ENCODE results near the gene CLECL1.
"Not testable (repeated sequence)": the region's sequence is repeated elsewhere in the genome, so short reads cannot be mapped to it uniquely, and the experiment has no call there.

The CLECL1 gene

DNA sequence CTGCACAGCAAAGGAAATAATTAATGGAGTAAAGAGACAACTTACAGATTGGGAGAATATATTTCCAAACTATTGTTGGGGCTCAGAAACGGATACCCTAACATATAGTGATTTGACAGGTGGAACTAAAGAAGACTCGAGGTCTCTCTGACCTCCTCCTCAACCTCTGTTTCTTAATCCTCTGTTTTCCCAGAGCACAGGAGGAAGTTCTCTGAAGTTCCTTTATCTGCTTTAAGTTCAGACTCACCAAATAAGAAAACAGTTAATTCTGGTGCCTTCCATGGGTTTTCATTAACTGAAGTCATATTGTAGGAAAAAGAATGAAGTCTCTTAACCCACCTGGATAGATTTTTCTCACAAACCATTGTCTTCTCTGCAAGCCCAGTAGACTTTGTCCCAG, 34.2 kb downstream of the CLECL1 start:
- no peak for DNase-seq (ENCODE audit: low read depth in 4 of 4, low spot score in 1 of 4)

DNA sequence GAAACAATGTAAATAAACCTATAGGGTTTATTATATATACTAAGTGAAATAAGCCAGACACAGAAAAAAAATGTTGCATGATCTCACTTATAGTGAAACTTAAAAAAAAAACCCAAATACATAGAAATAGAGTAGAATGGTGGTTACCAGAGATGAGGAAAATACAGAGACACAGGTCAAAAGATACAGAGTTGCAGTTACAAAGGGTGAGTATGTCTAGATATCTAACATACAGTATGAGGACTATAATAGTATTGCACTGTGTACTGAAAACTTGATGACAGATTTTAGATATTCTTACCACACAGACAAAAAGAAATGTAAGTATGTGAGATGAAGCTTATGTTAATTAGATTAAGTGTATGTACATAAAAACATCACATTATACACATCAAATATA, 35.3 kb downstream of the CLECL1 start:
- no peak for DNase-seq (ENCODE audit: low read depth in 4 of 4, low spot score in 1 of 4)

DNA sequence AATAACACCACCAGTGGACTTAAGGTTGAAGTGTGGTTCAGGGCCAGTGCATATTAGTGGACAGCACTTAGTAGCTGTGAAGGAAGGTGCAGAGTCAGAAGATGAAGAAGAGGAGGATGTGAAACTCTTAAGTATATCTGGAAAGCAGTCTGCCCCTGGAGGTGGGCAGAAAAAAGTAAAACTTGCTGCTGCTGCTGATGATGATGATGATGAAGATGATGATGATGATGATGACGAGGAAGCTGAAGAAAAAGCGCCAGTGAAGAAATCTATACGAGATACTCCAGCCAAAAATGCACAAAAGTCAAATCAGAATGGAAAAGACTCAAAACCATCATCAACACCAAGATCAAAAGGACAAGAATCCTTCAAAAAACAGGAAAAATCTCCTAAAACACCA, 37.2 kb downstream of the CLECL1 start:
- not testable (repeated sequence) for DNase-seq (ENCODE audit: low read depth in 4 of 4, low spot score in 1 of 4)

DNA sequence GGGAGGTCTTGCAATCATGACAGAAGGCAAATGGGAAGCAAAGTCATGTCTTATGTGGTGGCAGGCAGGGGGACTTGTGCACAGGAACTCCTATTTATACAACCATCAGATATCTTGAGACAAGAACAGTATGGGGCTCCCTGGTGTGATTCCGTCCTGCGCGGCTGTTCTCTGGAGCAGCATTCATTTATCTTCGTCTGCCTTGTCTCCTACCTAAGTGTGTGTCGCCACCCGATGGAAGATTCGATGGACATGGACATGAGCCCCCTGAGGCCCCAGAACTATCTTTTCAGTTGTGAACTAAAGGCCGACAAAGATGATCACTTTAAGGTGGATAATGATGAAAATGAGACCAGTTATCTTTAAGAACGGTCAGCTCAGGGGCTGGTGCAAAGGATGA, 37.7 kb downstream of the CLECL1 start:
- not testable (repeated sequence) for DNase-seq (ENCODE audit: low read depth in 4 of 4, low spot score in 1 of 4)

DNA sequence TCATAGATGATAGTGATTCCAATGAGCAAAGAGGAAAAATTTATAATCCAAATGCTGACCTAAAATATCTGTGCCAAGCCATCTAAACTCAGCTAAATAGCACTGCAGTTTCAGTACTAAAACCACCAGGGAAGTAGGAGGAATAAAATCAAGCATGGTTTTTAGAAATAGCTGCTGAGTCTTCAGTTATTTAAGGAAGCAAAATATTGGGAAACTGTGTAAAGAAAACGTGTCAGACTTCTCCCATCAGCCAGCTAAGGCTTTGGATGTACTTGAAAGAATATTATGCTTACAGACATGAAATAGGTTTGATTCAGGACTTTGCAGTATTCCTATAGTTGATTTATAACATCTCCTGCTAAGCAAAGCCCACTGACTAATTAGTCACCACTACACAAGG, 38.7 kb downstream of the CLECL1 start:
- no peak for DNase-seq (ENCODE audit: low read depth in 4 of 4, low spot score in 1 of 4)

DNA sequence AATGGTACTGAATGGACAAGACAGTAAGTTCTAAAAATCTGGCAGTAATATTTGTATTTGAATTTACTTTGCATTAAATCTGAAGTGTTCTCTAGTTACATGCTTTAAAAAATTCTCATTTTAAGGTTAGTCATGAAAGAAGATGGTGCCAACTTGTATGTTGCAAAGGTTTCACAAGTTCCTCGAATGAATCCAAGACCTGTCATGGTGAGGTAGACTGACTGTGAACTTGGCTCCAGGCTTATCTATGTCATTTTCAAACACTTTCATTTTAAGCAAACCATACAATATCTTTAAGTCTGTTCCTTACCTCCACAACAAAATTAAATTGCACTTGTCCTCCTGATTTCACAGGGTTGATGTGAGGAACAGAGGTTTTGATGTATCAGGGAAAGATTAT, 40.0 kb downstream of the CLECL1 start:
- DNase-seq (ENCODE audit: low read depth in 4 of 4, low spot score in 1 of 4), result no peak

DNA sequence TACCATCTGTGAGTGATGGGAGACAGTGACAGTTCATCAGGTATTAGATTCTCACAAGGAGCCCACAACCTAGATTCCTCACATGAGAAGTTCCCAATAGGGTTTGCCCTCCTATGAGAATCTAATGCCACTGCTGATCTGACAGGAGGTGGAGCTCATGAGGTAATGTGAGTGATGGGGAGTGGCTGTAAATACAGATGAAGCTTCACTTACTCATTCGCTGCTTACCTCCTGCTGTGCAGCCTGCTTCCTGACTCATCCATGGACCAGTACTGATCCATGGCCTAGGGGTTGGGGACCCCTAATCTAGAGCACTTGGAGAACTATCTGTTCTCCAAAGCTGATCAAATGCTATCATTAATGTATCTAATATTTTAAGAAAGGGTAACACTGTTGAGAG, 45.7 kb downstream of the CLECL1 start:
- DNase-seq (ENCODE audit: low read depth in 4 of 4, low spot score in 1 of 4), result no peak

DNA sequence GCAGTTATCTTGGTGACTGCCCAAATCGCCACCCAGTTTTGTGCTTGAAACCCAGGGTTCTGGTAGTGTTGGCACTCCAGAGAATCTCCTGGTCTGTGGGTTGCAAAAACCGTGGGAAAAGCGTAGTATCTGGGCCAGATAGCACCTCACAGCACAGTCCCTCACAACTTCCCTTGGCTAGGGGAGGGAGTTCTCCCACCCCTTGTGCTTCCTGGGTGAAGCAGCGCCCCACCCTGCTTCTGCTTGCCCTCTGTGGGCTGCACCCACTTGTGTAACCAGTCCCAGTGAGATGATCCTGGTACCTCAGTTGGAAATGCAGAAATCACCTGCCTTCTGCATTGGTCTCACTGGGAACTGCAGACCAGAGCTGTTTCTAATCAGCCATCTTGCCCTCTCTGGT, 47.0 kb downstream of the CLECL1 start:
- no peak for DNase-seq (ENCODE audit: low read depth in 4 of 4, low spot score in 1 of 4)

DNA sequence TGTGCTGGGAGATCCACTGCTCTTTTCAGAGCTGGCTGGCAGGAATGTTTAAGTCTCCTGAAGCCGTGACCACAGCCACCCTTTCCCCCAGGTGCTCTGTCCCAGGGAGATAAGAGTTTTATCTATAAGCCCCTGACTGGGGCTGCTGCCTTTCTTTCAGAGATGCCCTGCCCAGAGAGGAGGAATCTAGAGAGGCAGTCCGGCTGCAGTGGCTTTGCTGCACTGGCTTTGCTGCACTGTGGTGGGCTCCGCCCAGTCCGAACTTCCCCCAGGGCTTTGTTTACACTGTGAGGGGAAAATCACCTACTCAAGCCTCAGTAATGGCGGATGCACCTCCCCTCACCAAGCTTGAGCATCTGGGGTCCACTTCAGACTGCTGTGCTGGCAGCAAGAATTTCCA, 47.5 kb downstream of the CLECL1 start:
- DNase-seq (ENCODE audit: low read depth in 4 of 4, low spot score in 1 of 4), result not testable (repeated sequence)

DNA sequence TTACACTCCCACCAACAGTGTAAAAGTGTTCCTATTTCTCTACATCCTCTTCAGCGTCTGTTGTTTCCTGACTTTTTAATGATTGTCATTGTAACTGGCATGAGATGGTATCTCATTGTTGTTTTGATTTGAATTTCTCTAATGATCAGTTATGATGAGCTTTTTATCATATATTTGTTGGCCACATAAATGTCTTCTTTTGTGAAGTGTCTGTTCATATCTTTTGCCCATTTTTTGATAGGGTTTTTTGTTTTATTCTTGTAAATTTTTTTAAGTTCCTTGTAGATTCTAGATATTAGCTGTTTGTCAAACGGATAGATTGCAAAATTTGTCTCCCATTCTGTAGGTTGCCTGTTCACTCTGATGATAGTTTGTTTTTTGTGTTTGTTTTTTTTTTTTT, 49.9 kb downstream of the CLECL1 start:
- DNase-seq (ENCODE audit: low read depth in 4 of 4, low spot score in 1 of 4), result not testable (repeated sequence)

DNA sequence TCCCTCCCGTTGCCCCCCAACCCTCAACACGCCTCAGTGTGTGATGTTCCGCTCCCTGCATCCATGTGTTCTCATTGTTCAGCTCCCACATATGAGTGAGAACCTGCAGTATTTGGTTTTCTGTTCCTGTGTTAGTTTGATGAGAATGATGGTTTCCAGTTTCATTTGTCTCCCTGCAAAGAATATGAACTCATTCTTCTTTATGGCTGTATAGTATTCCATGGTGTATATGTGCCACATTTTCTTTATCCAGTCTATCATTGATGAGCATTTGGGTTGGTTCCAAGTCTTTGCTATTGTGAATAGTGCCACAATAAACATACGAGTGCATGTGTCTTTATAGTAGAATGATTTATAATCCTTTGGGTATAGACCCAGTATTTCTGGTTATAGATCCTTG, 50.4 kb downstream of the CLECL1 start:
- not testable (repeated sequence) for DNase-seq (ENCODE audit: low read depth in 4 of 4, low spot score in 1 of 4)

DNA sequence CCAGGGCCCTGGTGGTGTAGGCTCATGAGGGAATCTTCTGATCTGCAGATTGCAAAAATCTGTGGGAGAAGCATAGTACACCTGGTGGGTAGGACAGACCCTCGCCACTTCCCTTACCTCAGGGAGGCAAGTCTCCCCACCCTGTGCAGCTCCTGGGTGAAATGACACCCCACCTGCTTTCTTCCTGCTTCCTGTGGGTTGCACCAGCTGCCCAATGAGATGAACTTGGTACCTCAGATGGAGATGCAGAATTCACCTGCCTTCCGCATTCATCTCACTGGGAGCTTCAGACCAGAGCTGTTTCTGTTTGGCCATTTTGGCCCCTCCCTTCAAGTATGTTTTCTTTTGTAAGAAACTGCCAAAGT, 58.7 kb downstream of the CLECL1 start:
- no peak for DNase-seq (ENCODE audit: low read depth in 4 of 4, low spot score in 1 of 4)

DNA sequence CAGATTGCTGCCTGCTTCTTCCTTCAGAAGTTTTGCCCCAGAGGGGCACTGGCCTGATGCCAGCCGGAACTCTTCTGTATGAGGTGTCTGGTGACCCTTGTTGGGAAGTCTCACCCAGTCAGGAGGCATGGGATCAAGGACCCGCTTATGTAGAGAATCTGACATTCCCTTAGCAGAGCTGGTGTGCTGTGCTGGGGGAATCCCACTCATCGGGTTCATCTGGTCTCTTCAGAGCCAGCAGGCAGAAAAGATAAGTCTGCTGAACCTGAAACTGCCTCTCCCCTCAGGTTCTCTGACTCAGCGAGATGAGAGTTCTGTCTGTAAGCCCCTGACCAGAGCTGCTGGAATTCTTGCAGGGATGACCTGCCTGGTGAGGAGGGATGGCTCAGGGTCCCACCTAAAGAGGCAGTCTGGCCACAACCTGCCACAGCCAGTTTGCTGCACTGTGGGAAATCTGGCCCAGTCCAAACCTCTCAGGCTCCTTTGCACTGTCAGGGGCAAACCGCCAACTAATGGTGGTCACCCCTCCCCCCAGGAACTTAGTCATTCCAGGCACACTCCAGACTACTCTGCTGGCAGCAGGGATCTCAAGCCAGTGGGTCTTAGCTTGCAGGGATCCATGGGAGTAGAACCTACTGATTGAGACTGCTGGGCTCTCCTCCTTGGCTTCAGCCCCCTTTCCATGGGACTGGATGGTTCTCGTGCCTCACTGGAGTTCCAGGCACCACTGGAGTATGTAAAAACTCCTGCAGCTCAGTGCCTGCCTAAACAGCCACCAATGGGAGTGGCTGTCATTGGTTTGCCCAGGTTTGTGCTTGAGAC, 59.3 kb downstream of the CLECL1 start:
- DNase-seq (ENCODE audit: low read depth in 4 of 4, low spot score in 1 of 4), result peak in 2 of 4 experiments; percentile 58 to 63

Data from stimulated activated CD4-positive, alpha-beta T cell treated with anti-CD3 and anti-CD28 coated beads, Interleukin-1b, Interleukin-23, amount 100 ng/mL, for 24 hours (primary cell).